ENCODE results near the gene KCNG2.

DNA sequence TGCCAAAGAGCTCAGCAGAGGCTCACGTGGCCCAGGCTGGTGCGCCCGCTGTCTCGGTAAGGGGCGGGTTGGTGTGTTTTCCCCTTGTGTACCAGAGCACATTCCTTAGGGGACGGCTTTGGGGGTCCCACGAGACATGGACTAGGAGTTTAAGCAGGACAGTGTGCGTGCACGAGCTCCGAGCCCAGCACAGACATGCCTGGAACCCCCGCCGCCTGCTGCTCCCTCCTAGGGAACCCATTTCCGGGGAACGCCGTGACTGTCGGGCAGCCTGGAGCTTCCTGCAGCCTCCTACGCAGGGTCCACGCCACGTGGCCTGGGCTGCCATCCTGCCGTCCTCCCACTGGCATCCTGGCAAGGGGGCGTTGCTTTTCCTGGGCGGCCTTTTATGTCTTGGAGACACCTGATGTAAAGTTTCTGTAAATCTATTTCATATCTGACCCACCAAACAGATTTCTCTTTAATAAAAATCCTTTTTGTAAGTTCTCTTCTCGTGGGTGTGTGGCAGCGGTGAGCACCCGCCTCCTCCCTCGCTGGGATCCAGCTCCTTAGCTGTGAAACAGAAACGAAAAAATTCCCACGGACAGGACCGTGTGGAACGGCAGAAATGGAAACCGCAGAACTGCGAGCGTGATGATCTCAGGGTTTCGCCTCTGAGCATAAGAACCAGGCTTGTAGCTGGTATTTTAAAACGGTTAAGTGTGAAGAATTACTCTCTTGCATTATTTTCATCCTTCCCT, 43.5 kb upstream of the KCNG2 start:
- TF ChIP-seq LARP7 (IDR thresholded peaks at IDR 0.05) (no peak), SPI1 (IDR thresholded peaks at IDR 0.05; ENCODE audit: borderline replicate concordance, low read depth, low read length) (no peak), SAP30 (IDR thresholded peaks at IDR 0.05; ENCODE audit: borderline replicate concordance, insufficient read depth, low read depth, low read length, poor library complexity, severe bottlenecking) (no peak), ZNF695 (CRISPR knock-in tag; IDR thresholded peaks at IDR 0.05) (no peak), CHD1 (IDR thresholded peaks at IDR 0.05; ENCODE audit: low read length) (no peak), SIN3A (IDR thresholded peaks at IDR 0.05; ENCODE audit: borderline replicate concordance in 2 of 2, control insufficient read depth in 1 of 2, low read depth in 2 of 2, low read length in 2 of 2) (no peak), KDM1A (IDR thresholded peaks at IDR 0.05) (no peak), PTBP1 (IDR thresholded peaks at IDR 0.05; ENCODE audit: low read depth, low read length) (no peak)
- TF ChIP-seq, protein P1, sequence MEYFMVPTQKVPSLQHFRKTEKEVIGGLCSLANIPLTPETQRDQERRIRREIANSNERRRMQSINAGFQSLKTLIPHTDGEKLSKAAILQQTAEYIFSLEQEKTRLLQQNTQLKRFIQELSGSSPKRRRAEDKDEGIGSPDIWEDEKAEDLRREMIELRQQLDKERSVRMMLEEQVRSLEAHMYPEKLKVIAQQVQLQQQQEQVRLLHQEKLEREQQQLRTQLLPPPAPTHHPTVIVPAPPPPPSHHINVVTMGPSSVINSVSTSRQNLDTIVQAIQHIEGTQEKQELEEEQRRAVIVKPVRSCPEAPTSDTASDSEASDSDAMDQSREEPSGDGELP (CRISPR knock-in tag; IDR thresholded peaks at IDR 0.05; ENCODE audit: borderline replicate concordance) = no peak

Data from K562 (cell line).